DMS53 (cell line): ENCODE results near the gene BRD7.
"Not testable (repeated sequence)": the region's sequence is repeated elsewhere in the genome, so short reads cannot be mapped to it uniquely, and the experiment has no call there.

Experiments
- DNase-seq: peaks from one replicate; lab custom pipeline; 2025; lab: John Stamatoyannopoulos, UW

BRD7 gene

GRCh38 chr16:50354629-50355456, 13.9 kb downstream of the BRD7 start:
- peak; percentile 46 for DNase-seq

GRCh38 chr16:50354082-50354481, 14.7 kb downstream of the BRD7 start:
- no peak for DNase-seq

- DNase-seq = no peak
These were observed 16.8 kb downstream of the BRD7 start for GRCh38 chr16:50351952-50352351.

GRCh38 chr16:50351116-50351515, 17.7 kb downstream of the BRD7 start:
- DNase-seq = no peak

- DNase-seq = not testable (repeated sequence)
These were observed 23.6 kb downstream of the BRD7 start for GRCh38 chr16:50345210-50345609.

- DNase-seq = not testable (repeated sequence)
These were observed 25.2 kb downstream of the BRD7 start for GRCh38 chr16:50343566-50343965.

- no peak for DNase-seq
These were observed 28.2 kb downstream of the BRD7 start for GRCh38 chr16:50340578-50340977.

- no peak for DNase-seq
These were observed 30.2 kb downstream of the BRD7 start for GRCh38 chr16:50338371-50339231.

- peak; percentile 33 for DNase-seq
These were observed 31.9 kb downstream of the BRD7 start for GRCh38 chr16:50336884-50337283.

- no peak for DNase-seq
These were observed 33.4 kb downstream of the BRD7 start for GRCh38 chr16:50335196-50335958.

- no peak for DNase-seq
These were observed 34.4 kb downstream of the BRD7 start for GRCh38 chr16:50334106-50334975.

- DNase-seq = no peak
These were observed 36.2 kb downstream of the BRD7 start for GRCh38 chr16:50332599-50332998.

GRCh38 chr16:50331570-50331969, 37.2 kb downstream of the BRD7 start:
- DNase-seq = no peak

GRCh38 chr16:50329446-50330189, 39.2 kb downstream of the BRD7 start:
- DNase-seq = no peak

- DNase-seq = peak; percentile 73
These were observed 41.8 kb downstream of the BRD7 start for GRCh38 chr16:50326835-50327465.

- no peak for DNase-seq
These were observed 42.5 kb downstream of the BRD7 start for GRCh38 chr16:50326264-50326663.

- no peak for DNase-seq
These were observed 44.4 kb downstream of the BRD7 start for GRCh38 chr16:50324345-50324744.

GRCh38 chr16:50323335-50324011, 45.3 kb downstream of the BRD7 start:
- DNase-seq = peak; percentile 59

GRCh38 chr16:50322333-50322732, 46.5 kb downstream of the BRD7 start:
- no peak for DNase-seq
